H1 (cell line): Measurements from ENCODE around the gene NUFIP2. TPM values are rescaled to one million over a fixed set of nuclear protein-coding genes. Genes with fewer than 3 reads are reported as not detected.
A peak's percentile ranks its signal among the peaks of the same experiment; 100 is the strongest.

Source experiments
- CTCF ChIA-PET: fragments of 300-600 bp; sonication (Branson Sonifier 250); formaldehyde crosslinking; loops from one replicate; lab custom pipeline; 2021; ENCODE audit not compliant: partially characterized antibody; lab: Charles Lee
- POLR2A ChIA-PET: fragments of 300-600 bp; sonication (Branson Sonifier 250); formaldehyde crosslinking; loops from one replicate; lab custom pipeline; 2021; ENCODE audit warnings: inconsistent platforms; ENCODE audit not compliant: partially characterized antibody; lab: Charles Lee
- DNase-seq, 2 experiments: peaks; one replicate each; pipeline versions ENCODE4 v3.0.0 to v3.0.0-alpha.2; 2010 to 2022; ENCODE audit warnings: low spot score in 2 of 2, low read depth in 1 of 2, mixed read lengths in 1 of 2
- FAIRE-seq: peaks from 2 replicates; lab custom pipeline; 2011; peaks lifted over from hg19 to GRCh38; lab: Jason Lieb, UNC
- H2AFZ ChIP-seq: 2 replicates; pipeline ENCODE4 v1.8.1; 2012; ENCODE audit warnings: low read length, inconsistent platforms
- H2AK5ac ChIP-seq: 2 replicates; pipeline ENCODE4 v1.6.1; 2013; ENCODE audit warnings: low read depth, low read length
- H2BK120ac ChIP-seq: replicated peaks from 2 replicates; pipeline ENCODE3; 2013; ENCODE audit warnings: low read depth, low read length, inconsistent platforms
- H2BK12ac ChIP-seq: 2 replicates; pipeline ENCODE4 v1.6.1; 2013; ENCODE audit warnings: low read depth, low read length
- H2BK15ac ChIP-seq: 2 replicates; pipeline ENCODE4 v1.6.1; 2013; ENCODE audit warnings: low read length
- H2BK20ac ChIP-seq: 2 replicates; pipeline ENCODE4 v1.6.1; 2013; ENCODE audit warnings: low read length
- H2BK5ac ChIP-seq: 2 replicates; pipeline ENCODE4 v1.6.1; 2013; ENCODE audit warnings: low read depth, low read length
- H3K14ac ChIP-seq: 2 replicates; pipeline ENCODE4 v1.6.1; 2013; ENCODE audit warnings: inconsistent platforms; ENCODE audit not compliant: insufficient read length
- H3K18ac ChIP-seq: 2 replicates; pipeline ENCODE4 v1.6.1; 2013; ENCODE audit warnings: low read length; ENCODE audit errors: extremely low read depth
- H3K23ac ChIP-seq: 2 replicates; pipeline ENCODE4 v1.6.1; 2013; ENCODE audit warnings: inconsistent platforms; ENCODE audit not compliant: insufficient read length
- H3K23me2 ChIP-seq: 2 replicates; pipeline ENCODE4 v1.6.1; 2013; ENCODE audit warnings: low read depth, low read length
- H3K27ac ChIP-seq: 2 replicates; pipeline ENCODE4 v1.6.1; 2011; ENCODE audit warnings: low read depth, low read length, inconsistent platforms
- H3K27me3 ChIP-seq, 4 experiments: replicated peaks in 1 of 4; 1 replicate in 1 of 4; 2 replicates in 3 of 4; pipeline versions ENCODE4 v1.6.1 to v1.8.1; 2011 to 2013; ENCODE audit warnings: low read length in 3 of 4, mild to moderate bottlenecking in 3 of 4, inconsistent platforms in 2 of 4, mixed read lengths in 2 of 4, moderate library complexity in 1 of 4; ENCODE audit not compliant: control insufficient read depth in 3 of 4, insufficient read depth in 3 of 4; ENCODE audit errors: extremely low read depth in 1 of 4
- H3K36me3 ChIP-seq, 4 experiments: 2 replicates each; pipeline versions ENCODE4 v1.6.1 to v1.8.1; 2011 to 2013; ENCODE audit warnings: mild to moderate bottlenecking in 4 of 4, low read length in 3 of 4, moderate library complexity in 2 of 4, control low read depth in 1 of 4, inconsistent platforms in 1 of 4; ENCODE audit not compliant: insufficient read depth in 4 of 4, control insufficient read depth in 2 of 4
- H3K4ac ChIP-seq: replicated peaks from 2 replicates; pipeline ENCODE3; 2013; ENCODE audit warnings: low read length, low read depth, mixed read lengths, inconsistent platforms; ENCODE audit not compliant: insufficient read length
- H3K4me1 ChIP-seq, 4 experiments: replicated peaks in 1 of 4; 1 replicate in 1 of 4; 2 replicates in 3 of 4; pipeline versions ENCODE4 v1.6.1 to v1.8.1; 2011 to 2013; ENCODE audit warnings: low read length in 3 of 4, inconsistent platforms in 2 of 4, mixed read lengths in 1 of 4; ENCODE audit not compliant: insufficient read depth in 4 of 4, control insufficient read depth in 3 of 4
- H3K4me2 ChIP-seq, 2 experiments: 2 replicates each; pipeline versions ENCODE4 v1.6.1 to v1.8.1; 2011 to 2013; ENCODE audit warnings: low read depth in 2 of 2, low read length in 2 of 2, control low read depth in 1 of 2, inconsistent platforms in 1 of 2, mild to moderate bottlenecking in 1 of 2; ENCODE audit not compliant: insufficient read depth in 1 of 2
- H3K4me3 ChIP-seq, 4 experiments: fragments of 200-600, 300-600 bp in 1 of 4; sonication (generic), shearing (Covaris generic), sonication (Bioruptor Twin) in 1 of 4; 2 replicates each; pipeline versions ENCODE4 v1.5.1 to v1.8.1; 2011 to 2016; ENCODE audit warnings: low read length in 4 of 4, low read depth in 3 of 4, control low read depth in 2 of 4, inconsistent platforms in 2 of 4, mild to moderate bottlenecking in 2 of 4, mixed read lengths in 1 of 4, moderate library complexity in 1 of 4; ENCODE audit not compliant: insufficient read depth in 2 of 4; ENCODE audit errors: extremely low read depth in 1 of 4
- H3K56ac ChIP-seq: replicated peaks from 2 replicates; pipeline ENCODE3; 2013; ENCODE audit warnings: low read depth, mild to moderate bottlenecking, mixed read lengths, low read length, inconsistent platforms; ENCODE audit not compliant: insufficient read length
- H3K79me1 ChIP-seq: 2 replicates; pipeline ENCODE4 v1.6.1; 2013; ENCODE audit warnings: low read depth, low read length, control low read depth
- H3K79me2 ChIP-seq, 2 experiments: 2 replicates each; pipeline versions ENCODE4 v1.6.1 to v1.8.1; 2012 to 2013; ENCODE audit warnings: low read length in 2 of 2, mild to moderate bottlenecking in 2 of 2, inconsistent platforms in 1 of 2; ENCODE audit not compliant: insufficient read depth in 2 of 2, control insufficient read depth in 1 of 2
- H3K9ac ChIP-seq, 4 experiments: replicated peaks in 1 of 4; 1 replicate in 1 of 4; 2 replicates in 3 of 4; pipeline versions ENCODE4 v1.6.1 to v1.8.1; 2011 to 2013; ENCODE audit warnings: low read depth in 3 of 4, low read length in 3 of 4, control low read depth in 2 of 4, mild to moderate bottlenecking in 2 of 4, moderate library complexity in 2 of 4, inconsistent platforms in 1 of 4; ENCODE audit errors: extremely low read depth in 1 of 4
- H3K9me3 ChIP-seq, 2 experiments: 2 replicates each; pipeline versions ENCODE4 v1.6.1 to v1.8.1; 2012 to 2013; ENCODE audit warnings: mild to moderate bottlenecking in 2 of 2, moderate library complexity in 2 of 2, control low read depth in 1 of 2, inconsistent platforms in 1 of 2, low read depth in 1 of 2, low read length in 1 of 2, mixed read lengths in 1 of 2; ENCODE audit not compliant: insufficient read depth in 2 of 2
- H4K20me1 ChIP-seq, 2 experiments: replicated peaks in 1 of 2; 2 replicates each; pipeline versions ENCODE3 to v1.8.1; 2011 to 2013; ENCODE audit warnings: inconsistent platforms in 2 of 2, low read length in 2 of 2, mild to moderate bottlenecking in 1 of 2; ENCODE audit not compliant: insufficient read depth in 2 of 2, control insufficient read depth in 1 of 2
- H4K5ac ChIP-seq: 2 replicates; pipeline ENCODE4 v1.6.1; 2013; ENCODE audit warnings: low read length, low read depth, mixed read lengths, inconsistent platforms; ENCODE audit not compliant: insufficient read length
- H4K8ac ChIP-seq: 2 replicates; pipeline ENCODE4 v1.8.0; 2013; ENCODE audit warnings: mild to moderate bottlenecking, moderate library complexity, low read length, inconsistent platforms; ENCODE audit not compliant: insufficient read depth; ENCODE audit errors: extremely low read depth
- H4K91ac ChIP-seq: replicated peaks from 2 replicates; pipeline ENCODE3; 2013; ENCODE audit warnings: low read length, mixed read lengths, inconsistent platforms; ENCODE audit not compliant: insufficient read length
- ATF3 ChIP-seq: IDR thresholded peaks from 2 replicates; pipeline ENCODE4 v1.6.1; 2011; ENCODE audit warnings: low read depth, mild to moderate bottlenecking, low read length; ENCODE audit not compliant: insufficient read depth
- CTCF ChIP-seq, 3 experiments: IDR thresholded peaks; 1 replicate in 2 of 3; 2 replicates in 1 of 3; pipeline versions ENCODE4 v1.5.1 to v1.6.1; 2011; ENCODE audit warnings: low read length in 3 of 3, mild to moderate bottlenecking in 3 of 3, inconsistent platforms in 2 of 3, low read depth in 1 of 3, moderate library complexity in 1 of 3; ENCODE audit not compliant: insufficient read depth in 1 of 3; ENCODE audit errors: control extremely low read depth in 1 of 3
- JUND ChIP-seq: IDR thresholded peaks from 2 replicates; pipeline ENCODE4 v1.6.1; 2011; ENCODE audit warnings: mild to moderate bottlenecking, improper control_type of control experiment, low read length
- RAD21 ChIP-seq, 2 experiments: IDR thresholded peaks in 1 of 2; conservative IDR thresholded peaks in 1 of 2; 2 replicates each; pipeline ENCODE4 v1.6.1; 2011; ENCODE audit warnings: low read depth in 2 of 2, low read length in 2 of 2, improper control_type of control experiment in 1 of 2, inconsistent platforms in 1 of 2, mild to moderate bottlenecking in 1 of 2, moderate library complexity in 1 of 2
- RBBP5 ChIP-seq: IDR thresholded peaks from 2 replicates; pipeline ENCODE4 v1.7.1; 2012; ENCODE audit warnings: low read depth, mild to moderate bottlenecking, inconsistent platforms, low read length, moderate library complexity, borderline replicate concordance
- SIRT6 ChIP-seq: IDR thresholded peaks from one replicate; pipeline ENCODE4 v1.7.1; 2012; ENCODE audit warnings: low read length, inconsistent platforms
- TAF7 ChIP-seq: optimal IDR thresholded peaks from 2 replicates; pipeline ENCODE3; 2011; ENCODE audit warnings: low read depth, mild to moderate bottlenecking, inconsistent platforms, low read length, moderate library complexity, borderline replicate concordance
- WGBS, 2 experiments: shearing (Covaris generic) in 1 of 2; methylation state at CpG; one replicate each; pipeline versions ENCODE4 v1.1.6 to v1.1.7; 2013 to 2015; ENCODE audit warnings: low lambda C conversion rate in 2 of 2, mixed read lengths in 2 of 2, inconsistent platforms in 1 of 2, low coverage in 1 of 2, missing lambda C conversion rate in 1 of 2; ENCODE audit not compliant: insufficient replicate concordance in 2 of 2, insufficient coverage in 1 of 2, insufficient read length in 1 of 2; ENCODE audit errors: extremely low coverage in 1 of 2, missing lambda C conversion rate in 1 of 2; 5-methylcytosine and 5-hydroxymethylcytosine counted together
- polyA plus RNA-seq, 7 experiments: library from polyadenylated mRNA; depleted of rRNA in 3 of 7; stranded (reverse) in 5 of 7; unstranded in 2 of 7; fragments of >200 nt in 5 of 7; fragments of 200-250 nt in 2 of 7; gene quantifications; 1 replicate in 5 of 7; 2 replicates in 1 of 7; 4 replicates in 1 of 7; pipeline versions ENCODE4 v1.2.1 to v1.2.3, GENCODE V29; 2011 to 2013; ENCODE audit warnings: missing spikeins in 2 of 7, mixed read lengths in 2 of 7
- total RNA-seq: library from RNA; stranded (reverse); fragmentation: NEBNext Ultra II Directional; extraction: Animal tissue kit (Norgen Biotek cat#: 25700); gene quantifications from 2 replicates; pipeline ENCODE4 v1.2.1, GENCODE V29; 2021

Gene NUFIP2
- total and polyA plus RNA-seq, 2 of the 8 experiments (the other 6 are each of a cell fraction or from before 2014, with no cell fraction given) = 65.9 to 118 TPM

GRCh38 chr17:29252101-29252791, 41.7 kb downstream of the NUFIP2 start:
- Histone ChIP-seq H3K79me1 (no peaks in the 10 kb centered on the region; the same call in 1 of the 2 replicates), H4K8ac (no peak overlapping the region), H2BK20ac (no peak overlapping the region), H3K23me2 (no peaks in the 10 kb centered on the region), H3K27ac (no peak overlapping the region), H3K27me3 (no peaks in the 10 kb centered on the region), H2BK12ac (no peak overlapping the region), H4K91ac (no peak overlapping the region), H4K20me1 (peaks cover 0 to 6% of the 10 kb centered on the region in 2 experiments), H3K18ac (no peak overlapping the region), H3K4me2 (no peak overlapping the region), H3K79me2 (no peaks in the 10 kb centered on the region), H3K36me3 (0 out of 8 replicates have a peak, but pooled peaks cover 0 to 5% (median 0%) of the 10 kb centered on the region in 4 experiments), H2BK15ac (no peak overlapping the region), H3K9ac (no peak overlapping the region), H4K5ac (no peak overlapping the region), H3K9me3 (no peaks in the 10 kb centered on the region), H3K4me1 (peaks cover 0 to 3% (median 0%) of the 10 kb centered on the region in 4 experiments; a peak in 1 of 7 replicates), H3K23ac (no peak overlapping the region), H3K14ac (no peak overlapping the region), H3K56ac (no peak overlapping the region), H2BK120ac (no peak overlapping the region)
- WGBS, 2 experiments = 70% methylated on average over 7 of the region's 7 CpGs; no CpG with 5 or more reads in 1 of the 2 experiments
- POLR2A ChIA-PET = interaction anchor here (1.0 to 3.5 kb wide), 7 partner anchors 7 to 92 kb away, joined by 3 to 13 read pairs (median 3); partner anchors contain the start of gene NUFIP2
- CTCF ChIA-PET = interaction anchor here (0.7 to 3.6 kb wide), 26 partner anchors 10 to 321 kb away, joined by 3 to 34 read pairs (median 5); no protein-coding TSS in a partner anchor
- DNase-seq (no peak), FAIRE-seq (no peak)
- TF ChIP-seq TAF7 = no peak
- TF ChIP-seq CTCF (IDR thresholded peaks at IDR 0.05; ENCODE audit: control extremely low read depth in 1 of 3, insufficient read depth in 1 of 3, low read depth in 1 of 3, low read length in 3 of 3) = peak in 2 of 3 experiments; percentile 28 to 56; a peak in 2 of 4 replicates
- no peak for TF ChIP-seq SIRT6
- no peak for TF ChIP-seq JUND
- no peak for TF ChIP-seq RBBP5
- TF ChIP-seq ATF3 = no peak
- peak; percentile 37 for TF ChIP-seq RAD21 (IDR thresholded peaks at IDR 0.05 in 1 of 2, conservative IDR thresholded peaks at IDR 0.05 in 1 of 2; ENCODE audit: low read depth in 2 of 2, low read length in 2 of 2)
- TF ChIP-seq, all 59 proteins: peak for 2
- Histone ChIP-seq H3K4ac (no peak overlapping the region), H2AK5ac (no peak overlapping the region), H2BK5ac (no peak overlapping the region), H2AFZ (no peak overlapping the region), H3K4me3 (no peak overlapping the region)
